Measurements from ENCODE around the gene CAMSAP3.

The CAMSAP3 gene

DNA sequence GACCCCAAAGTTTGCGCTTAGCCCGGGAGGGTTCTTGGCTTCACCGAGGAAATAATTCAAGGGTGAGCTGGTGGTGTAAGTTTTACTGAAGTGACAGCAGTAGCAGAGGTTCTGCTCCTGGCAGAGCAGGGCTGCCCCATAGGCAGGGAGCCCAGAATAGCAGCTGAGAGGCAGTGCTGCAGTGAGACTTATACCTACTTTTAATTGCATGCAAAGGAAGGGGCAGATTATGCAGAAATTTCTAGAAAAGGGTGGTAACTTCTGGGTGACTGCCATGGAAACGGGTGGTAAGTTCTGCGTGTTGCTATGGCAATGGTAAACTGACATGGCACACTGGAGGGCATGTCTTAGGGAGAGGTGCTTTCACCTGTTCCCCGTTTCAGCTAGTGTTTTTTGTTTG, 17.5 kb upstream of the CAMSAP3 start:
- no peak for DNase-seq (ENCODE audit: low spot score)

GRCh38 chr19:7579182-7579581, 16.5 kb upstream of the CAMSAP3 start:
- no peak for DNase-seq (ENCODE audit: low spot score)

- DNase-seq (ENCODE audit: low spot score): no peak
Observed at GRCh38 chr19:7582446-7582845, 13.2 kb upstream of the CAMSAP3 start.

DNA sequence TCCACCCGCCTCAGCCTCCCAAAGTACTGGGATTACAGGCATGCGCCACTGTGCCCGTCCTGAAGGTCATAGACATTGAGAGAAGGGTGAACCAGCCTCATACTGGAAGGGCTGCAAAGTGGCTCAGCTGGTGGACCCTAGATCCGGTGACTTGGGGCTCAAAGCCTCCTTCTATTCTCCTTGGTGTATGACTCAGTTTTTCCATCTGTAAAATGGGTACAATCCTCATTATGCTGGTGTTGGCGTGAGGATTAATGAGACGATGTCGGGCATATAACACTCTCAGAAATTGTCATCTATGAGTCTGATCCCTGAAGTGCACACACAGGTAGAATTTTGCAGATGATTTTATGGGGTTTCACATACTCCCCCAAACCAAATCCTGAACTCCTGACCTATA, 5.8 kb upstream of the CAMSAP3 start:
- no peak for DNase-seq (ENCODE audit: low spot score)

DNA sequence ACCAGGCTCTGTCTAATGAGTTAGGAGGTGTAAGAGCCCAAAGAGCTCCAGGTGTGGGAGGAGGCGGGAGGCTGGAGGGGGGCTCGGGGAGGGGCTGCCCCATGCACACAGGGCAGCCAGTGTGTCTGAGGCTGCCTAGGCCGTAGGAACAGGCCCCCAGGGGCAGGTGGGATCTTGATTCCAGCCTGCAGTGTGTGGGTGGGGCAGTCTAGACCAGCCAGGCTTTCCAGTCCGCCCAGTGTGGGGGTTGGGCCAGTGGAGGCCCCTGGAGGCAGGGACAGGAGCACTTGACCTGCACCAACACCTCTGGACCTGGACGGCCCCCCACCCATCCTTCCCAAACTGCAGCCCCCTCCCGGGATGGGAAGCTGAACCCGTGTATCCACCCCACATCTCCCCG, 5.4 kb upstream of the CAMSAP3 start:
- DNase-seq (ENCODE audit: low spot score): no peak

- DNase-seq (ENCODE audit: low spot score): no peak
Observed at GRCh38 chr19:7596211-7596937, 711 bp downstream of the CAMSAP3 start.

- no peak for DNase-seq (ENCODE audit: low spot score)
Observed at GRCh38 chr19:7597689-7598088, 2.0 kb downstream of the CAMSAP3 start.

DNA sequence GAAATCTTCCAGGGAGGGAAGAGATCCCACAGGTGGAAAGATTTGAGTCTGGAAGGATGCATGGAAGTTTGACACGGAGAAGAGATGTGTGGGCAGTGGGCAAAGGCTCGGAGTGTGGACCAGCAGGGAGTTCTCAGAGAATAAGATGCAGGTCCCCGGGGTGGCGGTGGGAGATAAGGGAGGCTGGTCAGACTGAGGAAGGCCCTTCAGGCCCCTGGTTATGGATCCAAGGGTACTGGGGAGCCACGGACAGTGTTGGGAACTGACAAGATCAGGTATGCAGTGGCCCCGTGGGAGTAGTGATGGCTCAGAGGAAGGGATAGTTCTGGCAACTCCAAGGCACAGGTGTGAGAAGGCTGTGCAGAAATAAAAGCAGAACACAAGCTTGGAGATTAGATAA, 2.5 kb downstream of the CAMSAP3 start:
- DNase-seq (ENCODE audit: low spot score): no peak

DNA sequence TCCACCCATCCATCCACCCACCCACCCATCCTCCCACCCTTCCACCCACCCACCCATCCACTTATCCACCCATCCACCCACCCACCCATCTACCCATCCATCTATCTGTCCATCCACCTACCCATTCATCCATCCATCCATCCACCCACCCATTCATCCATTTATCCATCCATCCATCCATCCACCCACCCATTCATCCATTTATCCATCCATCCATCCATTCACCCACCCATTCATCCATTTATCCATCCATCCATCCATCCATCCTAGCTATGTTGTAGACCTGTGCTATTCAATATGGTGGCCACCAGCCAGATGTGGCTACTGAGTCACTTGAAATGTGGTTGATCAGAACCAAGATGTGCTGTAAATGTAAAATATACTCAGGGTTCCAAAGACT, 5.1 kb downstream of the CAMSAP3 start:
- DNase-seq (ENCODE audit: low spot score): no peak

- DNase-seq (ENCODE audit: low spot score): no peak
Observed at GRCh38 chr19:7602240-7602934, 6.7 kb downstream of the CAMSAP3 start.

GRCh38 chr19:7602935-7603497, 7.4 kb downstream of the CAMSAP3 start:
- no peak for DNase-seq (ENCODE audit: low spot score)

DNA sequence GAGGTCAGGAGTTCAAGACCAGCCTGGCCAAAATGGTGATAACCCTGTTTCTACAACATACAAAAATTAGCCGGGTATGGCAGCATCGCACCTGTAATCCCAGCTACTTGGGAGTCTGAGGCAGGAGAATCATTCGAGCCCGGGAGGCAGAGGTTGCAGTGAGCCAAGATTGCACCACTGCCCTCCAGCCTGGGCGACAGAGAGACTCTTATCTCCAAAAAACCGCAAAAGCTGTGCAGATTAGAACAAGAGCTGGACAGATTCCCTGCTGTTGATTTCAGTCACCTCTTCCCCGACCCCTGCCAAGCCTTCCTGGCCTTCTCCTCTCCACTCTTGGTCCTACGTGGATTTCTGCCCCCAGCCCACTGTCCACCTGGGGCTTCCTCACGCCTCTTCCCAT, 8.3 kb downstream of the CAMSAP3 start:
- DNase-seq (ENCODE audit: low spot score): no peak

GRCh38 chr19:7605490-7606222, 10.0 kb downstream of the CAMSAP3 start:
- DNase-seq (ENCODE audit: low spot score): no peak

GRCh38 chr19:7606289-7606688, 10.6 kb downstream of the CAMSAP3 start:
- no peak for DNase-seq (ENCODE audit: low spot score)

GRCh38 chr19:7607212-7607873, 11.7 kb downstream of the CAMSAP3 start:
- DNase-seq (ENCODE audit: low spot score): no peak

GRCh38 chr19:7607874-7608560, 12.4 kb downstream of the CAMSAP3 start:
- DNase-seq (ENCODE audit: low spot score): no peak

DNA sequence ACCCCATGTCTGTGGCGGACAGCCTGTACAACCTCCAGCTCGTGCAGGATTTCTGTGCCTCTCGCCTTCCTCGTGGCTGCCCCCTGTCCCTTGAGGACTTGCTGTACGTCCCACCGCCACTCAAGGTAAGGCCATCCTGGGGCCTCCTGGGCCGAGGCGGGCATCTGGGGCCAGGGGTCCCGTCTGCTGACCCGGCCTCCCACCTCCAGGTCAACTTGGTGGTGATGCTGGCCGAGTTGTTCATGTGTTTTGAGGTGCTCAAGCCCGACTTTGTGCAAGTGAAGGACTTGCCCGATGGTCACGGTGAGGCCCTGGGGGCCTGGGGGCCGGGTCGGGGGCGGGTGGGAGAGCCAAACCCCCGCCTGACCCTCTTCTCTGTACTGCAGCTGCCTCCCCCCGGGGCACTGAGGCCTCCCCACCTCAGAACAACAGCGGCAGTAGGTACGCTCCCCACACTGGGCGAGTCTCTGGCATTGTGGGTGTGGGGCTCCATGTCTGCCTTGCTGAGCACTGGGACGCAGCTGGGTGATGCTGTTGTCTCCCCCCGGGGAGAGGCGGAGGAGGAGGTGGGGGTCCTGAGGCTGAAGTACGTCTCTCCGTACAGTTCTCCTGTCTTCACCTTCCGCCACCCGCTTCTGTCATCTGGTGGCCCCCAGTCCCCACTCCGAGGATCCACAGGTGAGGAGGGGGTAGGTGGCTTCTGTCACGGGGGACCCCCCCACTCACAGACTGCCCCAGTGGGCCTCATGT, 15.0 kb downstream of the CAMSAP3 start:
- DNase-seq (ENCODE audit: low spot score): no peak

- DNase-seq (ENCODE audit: low spot score): no peak
Observed at GRCh38 chr19:7611541-7612279, 16.0 kb downstream of the CAMSAP3 start.

DNA sequence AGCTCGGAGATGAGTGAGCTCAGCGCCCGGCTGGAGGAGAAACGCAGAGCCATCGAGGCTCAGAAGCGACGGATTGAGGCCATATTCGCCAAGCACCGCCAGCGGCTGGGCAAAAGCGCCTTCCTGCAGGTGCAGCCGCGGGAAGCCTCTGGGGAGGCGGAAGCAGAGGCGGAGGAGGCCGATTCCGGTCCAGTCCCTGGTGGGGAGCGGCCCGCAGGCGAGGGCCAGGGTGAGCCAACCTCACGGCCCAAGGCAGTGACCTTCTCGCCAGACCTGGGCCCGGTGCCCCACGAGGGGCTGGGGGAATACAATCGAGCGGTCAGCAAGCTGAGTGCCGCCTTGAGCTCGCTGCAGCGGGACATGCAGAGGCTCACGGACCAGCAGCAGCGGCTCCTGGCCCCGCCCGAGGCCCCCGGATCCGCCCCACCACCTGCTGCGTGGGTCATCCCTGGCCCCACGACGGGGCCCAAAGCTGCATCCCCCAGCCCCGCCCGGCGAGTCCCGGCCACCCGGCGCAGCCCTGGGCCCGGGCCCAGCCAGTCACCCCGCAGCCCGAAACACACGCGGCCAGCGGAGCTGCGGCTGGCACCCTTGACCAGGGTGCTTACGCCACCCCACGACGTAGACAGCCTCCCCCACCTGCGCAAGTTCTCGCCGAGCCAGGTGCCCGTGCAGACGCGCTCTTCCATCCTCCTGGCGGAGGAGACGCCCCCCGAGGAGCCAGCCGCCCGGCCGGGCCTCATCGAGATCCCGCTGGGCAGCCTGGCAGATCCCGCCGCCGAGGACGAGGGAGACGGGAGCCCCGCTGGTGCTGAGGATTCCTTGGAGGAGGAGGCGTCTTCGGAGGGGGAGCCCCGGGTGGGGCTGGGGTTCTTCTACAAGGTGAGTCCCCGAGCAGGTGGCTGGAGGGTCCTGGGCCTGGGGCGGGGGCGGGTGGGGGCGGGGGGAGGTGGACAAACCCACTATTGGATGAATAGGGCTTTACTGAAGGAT, 16.9 kb downstream of the CAMSAP3 start:
- DNase-seq (ENCODE audit: low spot score): no peak

All from CD4-positive, alpha-beta T cell treated with Interleukin-6 at 100 ng/mL for 8 hours (primary cell).